RPMI7951 (cell line): ENCODE data around the gene SEMA3E. TPM values are rescaled to one million over a fixed set of nuclear protein-coding genes. Genes with fewer than 3 reads are reported as not detected.
"Not testable (repeated sequence)": the region's sequence is repeated elsewhere in the genome, so short reads cannot be mapped to it uniquely, and the experiment has no call there.

Experiments
- DNase-seq: peaks from one replicate; pipeline ENCODE4 v3.0.0-alpha.2; 2012; ENCODE audit warnings: low read depth
- total RNA-seq: library from RNA; depleted of rRNA; stranded (reverse); fragments of >200 nt; shearing (Covaris generic); gene quantifications from 2 replicates; pipeline ENCODE4 v1.2.3, GENCODE V29; 2014

The SEMA3E gene
- total RNA-seq, 1 experiment from 2014 or later = under 0.01 TPM

GRCh38 chr7:83452256-83452655 lies 196.7 kb downstream of the SEMA3E start:
- DNase-seq = no peak

- no peak for DNase-seq
Observed at GRCh38 chr7:83451501-83452045, 197.4 kb downstream of the SEMA3E start.

- DNase-seq = no peak
Observed at GRCh38 chr7:83449781-83450180, 199.2 kb downstream of the SEMA3E start.

- no peak for DNase-seq
Observed at GRCh38 chr7:83447681-83448080, 201.3 kb downstream of the SEMA3E start.

GRCh38 chr7:83446102-83446669 lies 202.8 kb downstream of the SEMA3E start:
- DNase-seq = no peak

- no peak for DNase-seq
Observed at GRCh38 chr7:83442911-83443310, 206.0 kb downstream of the SEMA3E start.

- peak; percentile 58 for DNase-seq
Observed at GRCh38 chr7:83439026-83439425, 209.9 kb downstream of the SEMA3E start.

GRCh38 chr7:83430289-83430688 lies 218.7 kb downstream of the SEMA3E start:
- not testable (repeated sequence) for DNase-seq

GRCh38 chr7:83429493-83429892 lies 219.4 kb downstream of the SEMA3E start:
- DNase-seq = peak; percentile 4

GRCh38 chr7:83427884-83428283 lies 221.1 kb downstream of the SEMA3E start:
- peak; percentile 8 for DNase-seq

- DNase-seq = no peak
Observed at GRCh38 chr7:83426325-83426724, 222.6 kb downstream of the SEMA3E start.

- DNase-seq = no peak
Observed at GRCh38 chr7:83419013-83419412, 229.9 kb downstream of the SEMA3E start.

GRCh38 chr7:83415840-83416239 lies 233.1 kb downstream of the SEMA3E start:
- no peak for DNase-seq

- no peak for DNase-seq
Observed at GRCh38 chr7:83414947-83415346, 234.0 kb downstream of the SEMA3E start.

- no peak for DNase-seq
Observed at GRCh38 chr7:83413831-83414230, 235.1 kb downstream of the SEMA3E start.

- no peak for DNase-seq
Observed at GRCh38 chr7:83413424-83413823, 235.5 kb downstream of the SEMA3E start.

GRCh38 chr7:83410989-83411591 lies 237.8 kb downstream of the SEMA3E start:
- peak; percentile 35 for DNase-seq

- no peak for DNase-seq
Observed at GRCh38 chr7:83394776-83395175, 254.2 kb downstream of the SEMA3E start.

- DNase-seq = no peak
Observed at GRCh38 chr7:83388436-83388835, 260.5 kb downstream of the SEMA3E start.

GRCh38 chr7:83366629-83367028 lies 282.3 kb downstream of the SEMA3E start:
- DNase-seq = no peak

- no peak for DNase-seq
Observed at GRCh38 chr7:83365746-83366145, 283.2 kb downstream of the SEMA3E start.

- DNase-seq = no peak
Observed at GRCh38 chr7:83362871-83363550, 285.9 kb downstream of the SEMA3E start.

- no peak for DNase-seq
Observed at GRCh38 chr7:83359108-83359507, 289.8 kb downstream of the SEMA3E start.
